BJ (cell line): Measurements from ENCODE around the gene SOX1. TPM values are rescaled to one million over a fixed set of nuclear protein-coding genes. Genes with fewer than 3 reads are reported as not detected.

Experiments used
- CTCF ChIA-PET: fragments of 350-600 bp; formaldehyde crosslinking; extraction: SDS; loops from one replicate; lab custom pipeline; 2021; ENCODE audit warnings: antibody characterized with exemption, inconsistent platforms; lab: Yijun Ruan, JAX
- POLR2A ChIA-PET: fragments of 300-600 bp; sonication (Branson Sonifier 250); formaldehyde crosslinking; extraction: SDS; loops from one replicate; lab custom pipeline; 2021; ENCODE audit warnings: antibody characterized with exemption; lab: Charles Lee
- DNase-seq: peaks from one replicate; pipeline ENCODE4 v3.0.0-alpha.2; 2011; ENCODE audit warnings: low read depth
- H3K27me3 ChIP-seq: 2 replicates; pipeline ENCODE4 v1.6.0; 2011; ENCODE audit warnings: low read length; ENCODE audit not compliant: control insufficient read depth, insufficient read depth
- H3K36me3 ChIP-seq: 2 replicates; pipeline ENCODE4 v1.5.1; 2011; ENCODE audit warnings: low read length; ENCODE audit not compliant: control insufficient read depth, insufficient read depth
- H3K4me3 ChIP-seq: 2 replicates; pipeline ENCODE4 v1.5.1; 2011; ENCODE audit warnings: low read depth, mild to moderate bottlenecking, control low read depth, low read length
- polyA plus RNA-seq: library from polyadenylated mRNA; depleted of rRNA; stranded (reverse); fragments of >200 nt; gene quantifications from 2 replicates; pipeline ENCODE4 v1.2.3, GENCODE V29; 2011
- TF ChIP-seq, protein P1 (sequence below): IDR thresholded peaks from 2 replicates; pipeline ENCODE4 v1.5.1; 2011; ENCODE audit warnings: low read depth, mild to moderate bottlenecking, control low read depth, inconsistent platforms, low read length, moderate library complexity; ENCODE audit not compliant: insufficient read depth

The SOX1 gene
- polyA plus RNA-seq, 1 experiment, result not detected

DNA sequence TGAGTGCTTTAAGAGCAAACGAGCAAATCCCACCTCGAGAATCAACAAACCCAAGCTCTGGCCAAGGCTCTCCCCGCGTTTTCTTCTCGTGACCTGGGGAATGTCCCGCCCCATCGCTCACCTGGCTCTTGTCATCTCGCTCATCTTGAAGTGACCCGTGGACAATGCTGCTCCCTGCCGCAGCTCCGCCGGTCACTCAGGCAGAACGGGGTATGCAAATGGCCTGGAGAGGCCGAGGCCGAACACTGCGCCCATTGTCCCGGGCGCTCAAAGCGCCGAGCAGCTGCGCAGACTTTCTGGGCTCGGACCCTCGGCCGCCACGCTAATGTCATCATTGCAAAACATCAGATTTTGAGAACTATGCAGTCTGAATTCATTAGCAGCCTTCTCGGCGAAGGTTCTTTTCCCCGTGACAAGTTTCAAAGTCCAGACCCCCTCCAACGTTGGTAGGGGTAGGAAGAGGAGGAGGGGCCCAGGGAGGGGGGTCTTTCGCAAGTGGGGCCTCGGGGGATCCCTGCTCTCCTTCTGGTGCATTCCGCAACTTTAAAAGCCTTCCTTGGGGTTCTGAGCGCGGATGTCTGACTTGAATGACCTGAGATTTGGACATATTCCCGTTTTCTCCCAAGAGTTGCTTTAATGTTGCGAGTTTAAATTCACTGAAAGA is 39.7 kb downstream of the SOX1 start:
- no peaks in the 10 kb centered on the region for H3K36me3 ChIP-seq
- no peaks in the 10 kb centered on the region for H3K27me3 ChIP-seq
- TF ChIP-seq, protein P1, sequence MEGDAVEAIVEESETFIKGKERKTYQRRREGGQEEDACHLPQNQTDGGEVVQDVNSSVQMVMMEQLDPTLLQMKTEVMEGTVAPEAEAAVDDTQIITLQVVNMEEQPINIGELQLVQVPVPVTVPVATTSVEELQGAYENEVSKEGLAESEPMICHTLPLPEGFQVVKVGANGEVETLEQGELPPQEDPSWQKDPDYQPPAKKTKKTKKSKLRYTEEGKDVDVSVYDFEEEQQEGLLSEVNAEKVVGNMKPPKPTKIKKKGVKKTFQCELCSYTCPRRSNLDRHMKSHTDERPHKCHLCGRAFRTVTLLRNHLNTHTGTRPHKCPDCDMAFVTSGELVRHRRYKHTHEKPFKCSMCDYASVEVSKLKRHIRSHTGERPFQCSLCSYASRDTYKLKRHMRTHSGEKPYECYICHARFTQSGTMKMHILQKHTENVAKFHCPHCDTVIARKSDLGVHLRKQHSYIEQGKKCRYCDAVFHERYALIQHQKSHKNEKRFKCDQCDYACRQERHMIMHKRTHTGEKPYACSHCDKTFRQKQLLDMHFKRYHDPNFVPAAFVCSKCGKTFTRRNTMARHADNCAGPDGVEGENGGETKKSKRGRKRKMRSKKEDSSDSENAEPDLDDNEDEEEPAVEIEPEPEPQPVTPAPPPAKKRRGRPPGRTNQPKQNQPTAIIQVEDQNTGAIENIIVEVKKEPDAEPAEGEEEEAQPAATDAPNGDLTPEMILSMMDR, result no peak
- POLR2A ChIA-PET, result no interaction called here
- H3K4me3 ChIP-seq, result no peak overlapping the region
- CTCF ChIA-PET, result no interaction called here
- no peak for DNase-seq

DNA sequence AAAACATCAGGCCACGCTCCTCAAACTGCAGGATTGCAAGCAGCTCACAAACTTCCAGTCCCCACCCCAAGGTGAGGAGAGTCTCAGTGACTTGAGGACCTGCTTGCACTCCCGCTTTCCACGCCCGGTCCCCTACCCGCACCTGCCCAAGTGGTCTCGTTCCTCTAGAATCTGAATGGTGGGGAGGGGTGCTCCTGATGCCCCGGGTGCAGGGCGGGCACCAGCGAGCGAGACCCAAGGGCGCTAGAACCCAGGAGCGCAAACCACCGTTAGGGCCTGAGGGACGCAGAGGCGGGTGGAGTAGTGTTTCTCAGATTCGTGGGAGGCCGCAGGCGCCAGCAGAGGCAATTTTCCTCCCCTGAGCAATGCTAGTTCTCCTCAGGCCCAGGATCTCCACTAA is 40.3 kb downstream of the SOX1 start:
- no peak overlapping the region for H3K4me3 ChIP-seq
- TF ChIP-seq, protein P1, result no peak
- ChIA-PET POLR2A (no interaction called here), CTCF (no interaction called here)
- H3K36me3 ChIP-seq, result no peaks in the 10 kb centered on the region
- DNase-seq, result no peak
- no peaks in the 10 kb centered on the region for H3K27me3 ChIP-seq

GRCh38 chr13:112110479-112110878 is 43.5 kb downstream of the SOX1 start:
- POLR2A ChIA-PET, result no interaction called here
- no peaks in the 10 kb centered on the region for H3K27me3 ChIP-seq

GRCh38 chr13:112111239-112111857 is 44.4 kb downstream of the SOX1 start:
- Histone ChIP-seq H3K27me3 (no peaks in the 10 kb centered on the region), H3K4me3 (no peak overlapping the region), H3K36me3 (no peaks in the 10 kb centered on the region)
- ChIA-PET CTCF (no interaction called here), POLR2A (no interaction called here)
- TF ChIP-seq, protein P1, result no peak
- no peak for DNase-seq

More at GRCh38 chr13:112110479-112110878, 43.5 kb downstream of the SOX1 start:
- Histone ChIP-seq H3K36me3 (no peaks in the 10 kb centered on the region), H3K4me3 (no peak overlapping the region)
- TF ChIP-seq, protein P1, result no peak
- no peak for DNase-seq
- CTCF ChIA-PET, result no interaction called here

- TF ChIP-seq, protein P1, result no peak
- CTCF ChIA-PET, result no interaction called here
- no peaks in the 10 kb centered on the region for H3K36me3 ChIP-seq
- no peak overlapping the region for H3K4me3 ChIP-seq
- DNase-seq, result no peak
- POLR2A ChIA-PET, result no interaction called here
- no peaks in the 10 kb centered on the region for H3K27me3 ChIP-seq
These were observed 45.8 kb downstream of the SOX1 start for GRCh38 chr13:112112534-112113276.
